Islet precursor cell (in vitro differentiated cells): ENCODE measurements around the gene LRRC66.

ENCODE experiments used
- DNase-seq: peaks from one replicate; pipeline ENCODE4 v3.0.0-alpha.2; 2018

LRRC66 gene

GRCh38 chr4:52012651-52013050 lies 7.5 kb downstream of the LRRC66 start:
- no peak for DNase-seq

GRCh38 chr4:52010986-52011385 lies 9.2 kb downstream of the LRRC66 start:
- DNase-seq: no peak

GRCh38 chr4:52006887-52007286 lies 13.3 kb downstream of the LRRC66 start:
- DNase-seq: no peak

GRCh38 chr4:52005604-52006273 lies 14.4 kb downstream of the LRRC66 start:
- DNase-seq: no peak

GRCh38 chr4:52004414-52004813 lies 15.7 kb downstream of the LRRC66 start:
- DNase-seq: no peak

- no peak for DNase-seq
Measured at GRCh38 chr4:52001616-52002015, 18.5 kb downstream of the LRRC66 start.

GRCh38 chr4:51999250-51999649 lies 20.9 kb downstream of the LRRC66 start:
- no peak for DNase-seq

- no peak for DNase-seq
Measured at GRCh38 chr4:51998837-51999236, 21.3 kb downstream of the LRRC66 start.

- DNase-seq: no peak
Measured at GRCh38 chr4:51997647-51998046, 22.5 kb downstream of the LRRC66 start.

GRCh38 chr4:51995647-51996220 lies 24.4 kb downstream of the LRRC66 start:
- peak; percentile 66 for DNase-seq

- DNase-seq: no peak
Measured at GRCh38 chr4:51965862-51966261, 54.3 kb downstream of the LRRC66 start.

GRCh38 chr4:51963841-51964517 lies 56.2 kb downstream of the LRRC66 start:
- no peak for DNase-seq

- no peak for DNase-seq
Measured at GRCh38 chr4:51960486-51960885, 59.7 kb downstream of the LRRC66 start.

- no peak for DNase-seq
Measured at GRCh38 chr4:51958199-51958968, 61.8 kb downstream of the LRRC66 start.
